H1 (cell line): Measurements from ENCODE around the gene ATP11A. TPM values are rescaled to one million over a fixed set of nuclear protein-coding genes. Genes with fewer than 3 reads are reported as not detected.

ENCODE experiments used
- CTCF ChIA-PET: fragments of 300-600 bp; sonication (Branson Sonifier 250); formaldehyde crosslinking; loops from one replicate; lab custom pipeline; 2021; ENCODE audit not compliant: partially characterized antibody; lab: Charles Lee
- POLR2A ChIA-PET: fragments of 300-600 bp; sonication (Branson Sonifier 250); formaldehyde crosslinking; loops from one replicate; lab custom pipeline; 2021; ENCODE audit warnings: inconsistent platforms; ENCODE audit not compliant: partially characterized antibody; lab: Charles Lee
- DNase-seq, 2 experiments: peaks; one replicate each; pipeline versions ENCODE4 v3.0.0 to v3.0.0-alpha.2; 2010 to 2022; ENCODE audit warnings: low spot score in 2 of 2, low read depth in 1 of 2, mixed read lengths in 1 of 2
- FAIRE-seq: peaks from 2 replicates; lab custom pipeline; 2011; peaks lifted over from hg19 to GRCh38; lab: Jason Lieb, UNC
- H2AFZ ChIP-seq: 2 replicates; pipeline ENCODE4 v1.8.1; 2012; ENCODE audit warnings: low read length, inconsistent platforms
- H2AK5ac ChIP-seq: 2 replicates; pipeline ENCODE4 v1.6.1; 2013; ENCODE audit warnings: low read depth, low read length
- H2BK120ac ChIP-seq: replicated peaks from 2 replicates; pipeline ENCODE3; 2013; ENCODE audit warnings: low read depth, low read length, inconsistent platforms
- H2BK12ac ChIP-seq: 2 replicates; pipeline ENCODE4 v1.6.1; 2013; ENCODE audit warnings: low read depth, low read length
- H2BK15ac ChIP-seq: 2 replicates; pipeline ENCODE4 v1.6.1; 2013; ENCODE audit warnings: low read length
- H2BK20ac ChIP-seq: 2 replicates; pipeline ENCODE4 v1.6.1; 2013; ENCODE audit warnings: low read length
- H2BK5ac ChIP-seq: 2 replicates; pipeline ENCODE4 v1.6.1; 2013; ENCODE audit warnings: low read depth, low read length
- H3K14ac ChIP-seq: 2 replicates; pipeline ENCODE4 v1.6.1; 2013; ENCODE audit warnings: inconsistent platforms; ENCODE audit not compliant: insufficient read length
- H3K18ac ChIP-seq: 2 replicates; pipeline ENCODE4 v1.6.1; 2013; ENCODE audit warnings: low read length; ENCODE audit errors: extremely low read depth
- H3K23ac ChIP-seq: 2 replicates; pipeline ENCODE4 v1.6.1; 2013; ENCODE audit warnings: inconsistent platforms; ENCODE audit not compliant: insufficient read length
- H3K23me2 ChIP-seq: 2 replicates; pipeline ENCODE4 v1.6.1; 2013; ENCODE audit warnings: low read depth, low read length
- H3K27ac ChIP-seq: 2 replicates; pipeline ENCODE4 v1.6.1; 2011; ENCODE audit warnings: low read depth, low read length, inconsistent platforms
- H3K27me3 ChIP-seq, 4 experiments: replicated peaks in 1 of 4; 1 replicate in 1 of 4; 2 replicates in 3 of 4; pipeline versions ENCODE4 v1.6.1 to v1.8.1; 2011 to 2013; ENCODE audit warnings: low read length in 3 of 4, mild to moderate bottlenecking in 3 of 4, inconsistent platforms in 2 of 4, mixed read lengths in 2 of 4, moderate library complexity in 1 of 4; ENCODE audit not compliant: control insufficient read depth in 3 of 4, insufficient read depth in 3 of 4; ENCODE audit errors: extremely low read depth in 1 of 4
- H3K36me3 ChIP-seq, 4 experiments: 2 replicates each; pipeline versions ENCODE4 v1.6.1 to v1.8.1; 2011 to 2013; ENCODE audit warnings: mild to moderate bottlenecking in 4 of 4, low read length in 3 of 4, moderate library complexity in 2 of 4, control low read depth in 1 of 4, inconsistent platforms in 1 of 4; ENCODE audit not compliant: insufficient read depth in 4 of 4, control insufficient read depth in 2 of 4
- H3K4ac ChIP-seq: replicated peaks from 2 replicates; pipeline ENCODE3; 2013; ENCODE audit warnings: low read length, low read depth, mixed read lengths, inconsistent platforms; ENCODE audit not compliant: insufficient read length
- H3K4me1 ChIP-seq, 4 experiments: replicated peaks in 1 of 4; 1 replicate in 1 of 4; 2 replicates in 3 of 4; pipeline versions ENCODE4 v1.6.1 to v1.8.1; 2011 to 2013; ENCODE audit warnings: low read length in 3 of 4, inconsistent platforms in 2 of 4, mixed read lengths in 1 of 4; ENCODE audit not compliant: insufficient read depth in 4 of 4, control insufficient read depth in 3 of 4
- H3K4me2 ChIP-seq, 2 experiments: 2 replicates each; pipeline versions ENCODE4 v1.6.1 to v1.8.1; 2011 to 2013; ENCODE audit warnings: low read depth in 2 of 2, low read length in 2 of 2, control low read depth in 1 of 2, inconsistent platforms in 1 of 2, mild to moderate bottlenecking in 1 of 2; ENCODE audit not compliant: insufficient read depth in 1 of 2
- H3K4me3 ChIP-seq, 4 experiments: fragments of 200-600, 300-600 bp in 1 of 4; sonication (generic), shearing (Covaris generic), sonication (Bioruptor Twin) in 1 of 4; 2 replicates each; pipeline versions ENCODE4 v1.5.1 to v1.8.1; 2011 to 2016; ENCODE audit warnings: low read length in 4 of 4, low read depth in 3 of 4, control low read depth in 2 of 4, inconsistent platforms in 2 of 4, mild to moderate bottlenecking in 2 of 4, mixed read lengths in 1 of 4, moderate library complexity in 1 of 4; ENCODE audit not compliant: insufficient read depth in 2 of 4; ENCODE audit errors: extremely low read depth in 1 of 4
- H3K56ac ChIP-seq: replicated peaks from 2 replicates; pipeline ENCODE3; 2013; ENCODE audit warnings: low read depth, mild to moderate bottlenecking, mixed read lengths, low read length, inconsistent platforms; ENCODE audit not compliant: insufficient read length
- H3K79me1 ChIP-seq: 2 replicates; pipeline ENCODE4 v1.6.1; 2013; ENCODE audit warnings: low read depth, low read length, control low read depth
- H3K79me2 ChIP-seq, 2 experiments: 2 replicates each; pipeline versions ENCODE4 v1.6.1 to v1.8.1; 2012 to 2013; ENCODE audit warnings: low read length in 2 of 2, mild to moderate bottlenecking in 2 of 2, inconsistent platforms in 1 of 2; ENCODE audit not compliant: insufficient read depth in 2 of 2, control insufficient read depth in 1 of 2
- H3K9ac ChIP-seq, 4 experiments: replicated peaks in 1 of 4; 1 replicate in 1 of 4; 2 replicates in 3 of 4; pipeline versions ENCODE4 v1.6.1 to v1.8.1; 2011 to 2013; ENCODE audit warnings: low read depth in 3 of 4, low read length in 3 of 4, control low read depth in 2 of 4, mild to moderate bottlenecking in 2 of 4, moderate library complexity in 2 of 4, inconsistent platforms in 1 of 4; ENCODE audit errors: extremely low read depth in 1 of 4
- H3K9me3 ChIP-seq, 2 experiments: 2 replicates each; pipeline versions ENCODE4 v1.6.1 to v1.8.1; 2012 to 2013; ENCODE audit warnings: mild to moderate bottlenecking in 2 of 2, moderate library complexity in 2 of 2, control low read depth in 1 of 2, inconsistent platforms in 1 of 2, low read depth in 1 of 2, low read length in 1 of 2, mixed read lengths in 1 of 2; ENCODE audit not compliant: insufficient read depth in 2 of 2
- H4K20me1 ChIP-seq, 2 experiments: replicated peaks in 1 of 2; 2 replicates each; pipeline versions ENCODE3 to v1.8.1; 2011 to 2013; ENCODE audit warnings: inconsistent platforms in 2 of 2, low read length in 2 of 2, mild to moderate bottlenecking in 1 of 2; ENCODE audit not compliant: insufficient read depth in 2 of 2, control insufficient read depth in 1 of 2
- H4K5ac ChIP-seq: 2 replicates; pipeline ENCODE4 v1.6.1; 2013; ENCODE audit warnings: low read length, low read depth, mixed read lengths, inconsistent platforms; ENCODE audit not compliant: insufficient read length
- H4K8ac ChIP-seq: 2 replicates; pipeline ENCODE4 v1.8.0; 2013; ENCODE audit warnings: mild to moderate bottlenecking, moderate library complexity, low read length, inconsistent platforms; ENCODE audit not compliant: insufficient read depth; ENCODE audit errors: extremely low read depth
- H4K91ac ChIP-seq: replicated peaks from 2 replicates; pipeline ENCODE3; 2013; ENCODE audit warnings: low read length, mixed read lengths, inconsistent platforms; ENCODE audit not compliant: insufficient read length
- CEBPB ChIP-seq: IDR thresholded peaks from 2 replicates; pipeline ENCODE4 v1.6.1; 2012; ENCODE audit warnings: low read depth, low read length
- EZH2 ChIP-seq: fragments of 200-600 bp; sonication (generic); IDR thresholded peaks from 2 replicates; pipeline ENCODE4 v1.7.1; 2012; ENCODE audit warnings: low read depth, mild to moderate bottlenecking, moderate library complexity, low read length, inconsistent platforms; ENCODE audit not compliant: severe bottlenecking
- HDAC6 ChIP-seq: IDR thresholded peaks from one replicate; pipeline ENCODE4 v1.7.1; 2012; ENCODE audit warnings: low read depth, mild to moderate bottlenecking, inconsistent platforms, low read length, moderate library complexity
- KDM4A ChIP-seq: IDR thresholded peaks from one replicate; pipeline ENCODE4 v1.7.1; 2012; ENCODE audit warnings: low read depth, mild to moderate bottlenecking, moderate library complexity, low read length, inconsistent platforms; ENCODE audit not compliant: severe bottlenecking
- TEAD4 ChIP-seq: IDR thresholded peaks from 2 replicates; pipeline ENCODE4 v1.6.1; 2012; ENCODE audit warnings: low read depth, low read length, inconsistent platforms, mixed read lengths
- WGBS, 2 experiments: shearing (Covaris generic) in 1 of 2; methylation state at CpG; one replicate each; pipeline versions ENCODE4 v1.1.6 to v1.1.7; 2013 to 2015; ENCODE audit warnings: low lambda C conversion rate in 2 of 2, mixed read lengths in 2 of 2, inconsistent platforms in 1 of 2, low coverage in 1 of 2, missing lambda C conversion rate in 1 of 2; ENCODE audit not compliant: insufficient replicate concordance in 2 of 2, insufficient coverage in 1 of 2, insufficient read length in 1 of 2; ENCODE audit errors: extremely low coverage in 1 of 2, missing lambda C conversion rate in 1 of 2; 5-methylcytosine and 5-hydroxymethylcytosine counted together
- polyA plus RNA-seq, 7 experiments: library from polyadenylated mRNA; depleted of rRNA in 3 of 7; stranded (reverse) in 5 of 7; unstranded in 2 of 7; fragments of >200 nt in 5 of 7; fragments of 200-250 nt in 2 of 7; gene quantifications; 1 replicate in 5 of 7; 2 replicates in 1 of 7; 4 replicates in 1 of 7; pipeline versions ENCODE4 v1.2.1 to v1.2.3, GENCODE V29; 2011 to 2013; ENCODE audit warnings: missing spikeins in 2 of 7, mixed read lengths in 2 of 7
- total RNA-seq: library from RNA; stranded (reverse); fragmentation: NEBNext Ultra II Directional; extraction: Animal tissue kit (Norgen Biotek cat#: 25700); gene quantifications from 2 replicates; pipeline ENCODE4 v1.2.1, GENCODE V29; 2021
- TF ChIP-seq, protein P1 (sequence below): IDR thresholded peaks from 2 replicates; pipeline ENCODE4 v1.6.1; 2012; ENCODE audit warnings: low read length, inconsistent platforms

The ATP11A gene
- total and polyA plus RNA-seq, 2 of the 8 experiments (the other 6 are each of a cell fraction or from before 2014, with no cell fraction given): 28.8 to 72.9 TPM

DNA sequence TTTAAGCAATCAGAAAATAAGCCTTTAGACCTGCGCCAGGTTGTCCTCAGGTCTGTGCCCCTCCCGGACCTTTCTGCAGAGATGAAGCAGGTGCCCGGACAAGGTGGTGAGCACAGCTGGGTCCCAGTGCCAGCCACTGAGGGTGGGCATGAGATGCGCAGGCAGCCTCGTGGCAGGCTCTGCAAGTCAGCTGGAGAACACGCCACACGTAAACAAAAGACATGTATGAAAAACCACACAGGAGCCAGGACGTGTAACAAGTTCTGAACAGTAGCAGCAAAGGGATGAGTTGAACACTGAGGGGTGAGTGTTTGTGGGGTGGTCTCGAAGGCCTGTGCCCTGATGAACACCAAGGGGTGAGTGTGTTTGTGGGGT lies 210.4 kb downstream of the ATP11A start:
- Histone ChIP-seq H3K9me3 (no peaks in the 10 kb centered on the region), H3K79me1 (peaks cover 1% of the 10 kb centered on the region; the same call in 1 of the 2 replicates), H4K5ac (no peak overlapping the region), H3K4ac (peak overlapping the region; percentile 64), H3K27ac (no peak overlapping the region), H3K4me1 (peaks cover 4 to 43% (median 24%) of the 10 kb centered on the region in 4 experiments), H2BK5ac (peak overlapping the region; percentile 18; the same call in 1 of the 2 replicates), H3K18ac (peak overlapping the region; percentile 78; the same call in 1 of the 2 replicates), H2BK20ac (peak overlapping the region; percentile 86; the same call in 1 of the 2 replicates), H3K4me2 (no peak overlapping the region), H4K8ac (no peak overlapping the region), H3K9ac (no peak overlapping the region), H4K20me1 (peaks cover 0 to 12% of the 10 kb centered on the region in 2 experiments), H2BK15ac (peak overlapping the region; percentile 81; the same call in 1 of the 2 replicates), H2AFZ (no peak overlapping the region), H3K4me3 (no peak overlapping the region), H3K23ac (no peak overlapping the region), H2BK12ac (peak overlapping the region; percentile 87; the same call in 1 of the 2 replicates), H2AK5ac (0 out of 2 replicates have a peak overlapping the region, but pooled peaks have one; percentile 48), H3K23me2 (no peaks in the 10 kb centered on the region; the same call in 1 of the 2 replicates), H3K56ac (no peak overlapping the region), H3K27me3 (no peaks in the 10 kb centered on the region), H3K36me3 (peaks cover 0 to 9% (median 0%) of the 10 kb centered on the region in 4 experiments; a peak in 2 of 8 replicates), H4K91ac (peak overlapping the region; percentile 92), H3K14ac (no peak overlapping the region), H2BK120ac (no peak overlapping the region), H3K79me2 (peaks cover 0 to 12% of the 10 kb centered on the region in 2 experiments; a peak in 1 of 4 replicates)
- no peak for TF ChIP-seq CEBPB
- TF ChIP-seq, protein P1, sequence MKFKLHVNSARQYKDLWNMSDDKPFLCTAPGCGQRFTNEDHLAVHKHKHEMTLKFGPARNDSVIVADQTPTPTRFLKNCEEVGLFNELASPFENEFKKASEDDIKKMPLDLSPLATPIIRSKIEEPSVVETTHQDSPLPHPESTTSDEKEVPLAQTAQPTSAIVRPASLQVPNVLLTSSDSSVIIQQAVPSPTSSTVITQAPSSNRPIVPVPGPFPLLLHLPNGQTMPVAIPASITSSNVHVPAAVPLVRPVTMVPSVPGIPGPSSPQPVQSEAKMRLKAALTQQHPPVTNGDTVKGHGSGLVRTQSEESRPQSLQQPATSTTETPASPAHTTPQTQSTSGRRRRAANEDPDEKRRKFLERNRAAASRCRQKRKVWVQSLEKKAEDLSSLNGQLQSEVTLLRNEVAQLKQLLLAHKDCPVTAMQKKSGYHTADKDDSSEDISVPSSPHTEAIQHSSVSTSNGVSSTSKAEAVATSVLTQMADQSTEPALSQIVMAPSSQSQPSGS: no peak
- TF ChIP-seq KDM4A: no peak
- no peak for TF ChIP-seq TEAD4
- no peak for TF ChIP-seq HDAC6
- no peak for TF ChIP-seq EZH2
- WGBS, 2 experiments: 93% methylated on average over 9 of the region's 9 CpGs; no CpG with 5 or more reads in 1 of the 2 experiments
- FAIRE-seq (no peak), DNase-seq (no peak)
- ChIA-PET POLR2A (interaction anchor here (0.6 to 1.9 kb wide), 5 partner anchors 12 to 309 kb away, joined by 3 to 4 read pairs (median 4); partner anchors contain the start of genes CUL4A and PCID2), CTCF (interaction anchor here (1.6 kb wide), 1 partner anchor 31 kb away, joined by 4 read pairs; no protein-coding TSS in a partner anchor)
